ENCODE results near the gene CTDNEP1. TPM values are rescaled to one million over a fixed set of nuclear protein-coding genes. Genes with fewer than 3 reads are reported as not detected.

The CTDNEP1 gene
- total and polyA plus RNA-seq, 2 of the 4 experiments (the other 2 are of a cell fraction): 23.8 to 132 TPM

DNA sequence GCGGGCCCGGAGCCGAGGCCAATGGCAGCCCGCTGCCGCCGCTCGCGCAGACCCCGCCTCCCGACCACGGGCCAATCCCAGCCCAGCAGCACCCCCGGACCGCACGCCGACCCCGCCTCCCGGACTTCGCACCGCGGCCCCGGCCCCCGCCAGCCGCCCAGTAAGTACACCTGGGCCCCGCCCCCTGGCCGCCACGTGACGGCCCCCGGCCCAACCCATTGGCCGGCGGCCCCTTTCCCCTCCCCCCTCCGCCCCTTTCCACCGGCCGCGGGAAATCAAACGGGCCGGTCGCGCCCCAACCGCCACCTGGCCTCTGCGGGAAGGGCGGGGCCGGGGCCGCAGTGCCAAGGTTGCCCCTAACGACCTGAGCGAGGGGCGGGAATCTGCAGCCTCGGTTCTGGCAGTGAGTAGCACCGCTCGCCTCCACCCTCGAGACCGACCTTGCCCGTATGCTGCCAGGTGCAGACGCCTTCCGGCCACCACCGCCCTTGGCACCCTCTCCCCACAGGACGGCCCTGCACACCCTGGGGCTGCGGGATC lies 43.1 kb upstream of the CTDNEP1 start, which contains the start of gene YBX2:
Gene YBX2 (minus strand): TSS at position 26 of the 540 bp plus-strand sequence. CDS start 139 bp downstream, outside the sequence.
- intact Hi-C loops (cut with micrococcal nuclease): loop anchor here (5.0 kb wide), 1 partner anchor 57 kb away; the partner anchor contains the start of gene PHF23
- H3K27me3 ChIP-seq (ENCODE audit: control insufficient read depth, insufficient read depth, low read length): peaks cover 55% of the 10 kb centered on the region

More for the DNA sequence above, 43.1 kb upstream of the CTDNEP1 start, which contains the start of gene YBX2:
- H2AK5ac ChIP-seq (ENCODE audit: low read depth, low read length): no peak within 1 kb of the TSS
- no peak within 1 kb of the TSS for H2BK20ac ChIP-seq (ENCODE audit: low read depth, low read length)
- H3K18ac ChIP-seq (ENCODE audit: low read depth, low read length): no peak within 1 kb of the TSS
- H3K4me1 ChIP-seq (ENCODE audit: control insufficient read depth, insufficient read depth, low read length): peaks cover 3% of the 10 kb centered on the region
- H3K56ac ChIP-seq (ENCODE audit: extremely low read depth, insufficient read depth, low read length): no peak within 1 kb of the TSS
- H2BK15ac ChIP-seq (ENCODE audit: low read depth, low read length): no peak within 1 kb of the TSS
- dilution Hi-C loops (cut with HindIII; ENCODE audit: low sequenced_read_pairs, unreplicated experiment) (no loop called here), in situ Hi-C loops (cut with MboI; ENCODE audit: low sequenced_read_pairs) (no loop called here)
- H3K4ac ChIP-seq (ENCODE audit: low read depth, low read length): no peak within 1 kb of the TSS
- peak within 1 kb of the TSS; percentile 23 for H2AK9ac ChIP-seq (replicated peaks; ENCODE audit: low read depth, low read length, poor library complexity)
- 0 out of 2 replicates have a peak, but pooled peaks cover 3% of the 10 kb centered on the region for H4K20me1 ChIP-seq (ENCODE audit: insufficient read depth, low read length)
- no peak within 1 kb of the TSS for H3K9ac ChIP-seq (ENCODE audit: low read depth, low read length)
- 3% methylated on average over 21 of the region's 57 CpGs; no CpG with 5 or more reads in 1 of the 2 experiments for WGBS, 2 experiments (ENCODE audit: extremely low coverage in 2 of 2, insufficient read length in 1 of 2)
- peak within 1 kb of the TSS; percentile 31 for H3K4me3 ChIP-seq (ENCODE audit: insufficient read depth, low read depth, low read length)
- no TSS peak for BruUV-seq (replicated peaks)
- ATAC-seq (ENCODE audit: low read depth): peak; percentile 55
- H3K4me2 ChIP-seq (ENCODE audit: low read depth, low read length): peak within 1 kb of the TSS; percentile 83
- no peak within 1 kb of the TSS for H2BK5ac ChIP-seq (ENCODE audit: low read depth, low read length, poor library complexity, severe bottlenecking)
- H4K91ac ChIP-seq (ENCODE audit: insufficient read depth, low read depth, low read length): no peak within 1 kb of the TSS
- peak within 1 kb of the TSS; percentile 88 for H2AFZ ChIP-seq (replicated peaks; ENCODE audit: low read length, poor library complexity)
- no peak within 1 kb of the TSS for H4K5ac ChIP-seq (ENCODE audit: low read depth, low read length)
- H4K8ac ChIP-seq (ENCODE audit: low read depth in 2 of 2, low read length in 2 of 2): no peak within 1 kb of the TSS
- H3K9me1 ChIP-seq (ENCODE audit: insufficient read depth, low read length): no peaks in the 10 kb centered on the region; the same call in 1 of the 2 replicates
- H3K14ac ChIP-seq (replicated peaks; ENCODE audit: low read depth, low read length): no peak within 1 kb of the TSS
- DNase-seq: peak; percentile 7
- CTCF ChIA-PET: no interaction called here
- TF ChIP-seq ELK1 (IDR thresholded peaks at IDR 0.05; ENCODE audit: borderline replicate concordance, low read depth, low read length): no peak
- no peak for TF ChIP-seq CHD1 (IDR thresholded peaks at IDR 0.05; ENCODE audit: low read depth, low read length)
- peak; percentile 78 for TF ChIP-seq USF2 (IDR thresholded peaks at IDR 0.05; ENCODE audit: low read depth, low read length)
- H2BK120ac ChIP-seq (ENCODE audit: low read depth, low read length): no peak within 1 kb of the TSS
- no peaks in the 10 kb centered on the region for H3K79me1 ChIP-seq (ENCODE audit: low read depth in 1 of 2, low read length in 2 of 2)
- no peaks in the 10 kb centered on the region; the same call in 1 of the 2 replicates for H3K9me3 ChIP-seq (ENCODE audit: control insufficient read depth, insufficient read depth, low read length)
- no peak within 1 kb of the TSS for H3K27ac ChIP-seq (ENCODE audit: insufficient read depth, low read length)
- no peaks in the 10 kb centered on the region for H3K36me3 ChIP-seq (ENCODE audit: control insufficient read depth, insufficient read depth, low read length)
- POLR2A ChIA-PET (ENCODE audit: unreplicated experiment): no interaction called here
- no peak within 1 kb of the TSS for H3K23ac ChIP-seq (ENCODE audit: low read depth, low read length)
